ENCODE results near the gene LPP.

DNA sequence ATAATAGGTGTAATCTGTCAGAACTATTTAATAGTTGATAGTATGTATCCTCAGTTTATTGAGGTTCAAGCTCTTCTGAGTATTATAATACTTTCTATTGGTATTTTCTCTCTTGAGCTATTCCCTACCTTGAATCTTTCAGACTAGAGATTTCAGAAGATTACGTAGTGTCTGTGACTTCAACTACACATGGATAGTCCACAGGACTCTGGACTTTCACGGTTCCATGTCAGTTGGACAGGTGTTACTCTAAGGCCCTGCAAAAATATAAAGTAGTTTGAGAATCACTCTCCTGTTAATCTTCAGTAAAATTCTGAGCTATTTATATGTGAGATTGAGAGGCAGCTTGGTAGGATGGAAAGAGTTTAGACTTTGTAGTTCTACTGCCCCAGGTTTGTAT lies 664.3 kb downstream of the LPP start:
- TF ChIP-seq, protein P1, sequence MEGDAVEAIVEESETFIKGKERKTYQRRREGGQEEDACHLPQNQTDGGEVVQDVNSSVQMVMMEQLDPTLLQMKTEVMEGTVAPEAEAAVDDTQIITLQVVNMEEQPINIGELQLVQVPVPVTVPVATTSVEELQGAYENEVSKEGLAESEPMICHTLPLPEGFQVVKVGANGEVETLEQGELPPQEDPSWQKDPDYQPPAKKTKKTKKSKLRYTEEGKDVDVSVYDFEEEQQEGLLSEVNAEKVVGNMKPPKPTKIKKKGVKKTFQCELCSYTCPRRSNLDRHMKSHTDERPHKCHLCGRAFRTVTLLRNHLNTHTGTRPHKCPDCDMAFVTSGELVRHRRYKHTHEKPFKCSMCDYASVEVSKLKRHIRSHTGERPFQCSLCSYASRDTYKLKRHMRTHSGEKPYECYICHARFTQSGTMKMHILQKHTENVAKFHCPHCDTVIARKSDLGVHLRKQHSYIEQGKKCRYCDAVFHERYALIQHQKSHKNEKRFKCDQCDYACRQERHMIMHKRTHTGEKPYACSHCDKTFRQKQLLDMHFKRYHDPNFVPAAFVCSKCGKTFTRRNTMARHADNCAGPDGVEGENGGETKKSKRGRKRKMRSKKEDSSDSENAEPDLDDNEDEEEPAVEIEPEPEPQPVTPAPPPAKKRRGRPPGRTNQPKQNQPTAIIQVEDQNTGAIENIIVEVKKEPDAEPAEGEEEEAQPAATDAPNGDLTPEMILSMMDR (conservative IDR thresholded peaks at IDR 0.05): no peak
- TF ChIP-seq EZH2 (IDR thresholded peaks at IDR 0.05; ENCODE audit: low read depth): no peak

Data from PC-9 (cell line).